ENCODE results near the gene MAGEA2B.
"Not testable (repeated sequence)": the region's sequence is repeated elsewhere in the genome, so short reads cannot be mapped to it uniquely, and the experiment has no call there.

MAGEA2B gene, protein sequence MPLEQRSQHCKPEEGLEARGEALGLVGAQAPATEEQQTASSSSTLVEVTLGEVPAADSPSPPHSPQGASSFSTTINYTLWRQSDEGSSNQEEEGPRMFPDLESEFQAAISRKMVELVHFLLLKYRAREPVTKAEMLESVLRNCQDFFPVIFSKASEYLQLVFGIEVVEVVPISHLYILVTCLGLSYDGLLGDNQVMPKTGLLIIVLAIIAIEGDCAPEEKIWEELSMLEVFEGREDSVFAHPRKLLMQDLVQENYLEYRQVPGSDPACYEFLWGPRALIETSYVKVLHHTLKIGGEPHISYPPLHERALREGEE

DNA sequence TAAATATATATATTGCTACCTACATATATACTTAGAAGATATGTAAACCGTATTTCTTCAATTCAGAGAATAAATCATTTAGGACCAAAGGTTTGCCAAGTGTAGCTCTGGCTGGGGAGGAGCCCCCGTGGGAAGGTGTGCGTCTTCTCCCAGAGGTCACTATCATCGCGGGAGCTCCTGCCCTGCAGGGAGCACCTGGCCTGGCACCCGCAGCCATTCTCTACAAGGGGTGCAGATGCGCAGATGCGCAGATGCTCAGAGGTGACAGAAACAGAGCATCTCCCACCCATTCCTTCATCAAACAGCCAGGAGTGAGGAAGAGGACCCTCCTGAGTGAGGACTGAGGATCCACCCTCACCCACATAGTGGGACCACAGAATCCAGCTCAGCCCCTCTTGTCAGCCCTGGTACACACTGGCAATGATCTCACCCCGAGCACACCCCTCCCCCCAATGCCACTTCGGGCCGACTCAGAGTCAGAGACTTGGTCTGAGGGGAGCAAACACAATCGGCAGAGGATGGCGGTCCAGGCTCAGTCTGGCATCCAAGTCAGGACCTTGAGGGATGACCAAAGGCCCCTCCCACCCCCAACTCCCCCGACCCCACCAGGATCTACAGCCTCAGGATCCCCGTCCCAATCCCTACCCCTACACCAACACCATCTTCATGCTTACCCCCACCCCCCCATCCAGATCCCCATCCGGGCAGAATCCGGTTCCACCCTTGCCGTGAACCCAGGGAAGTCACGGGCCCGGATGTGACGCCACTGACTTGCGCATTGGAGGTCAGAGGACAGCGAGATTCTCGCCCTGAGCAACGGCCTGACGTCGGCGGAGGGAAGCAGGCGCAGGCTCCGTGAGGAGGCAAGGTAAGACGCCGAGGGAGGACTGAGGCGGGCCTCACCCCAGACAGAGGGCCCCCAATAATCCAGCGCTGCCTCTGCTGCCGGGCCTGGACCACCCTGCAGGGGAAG lies at the start of gene MAGEA2B:
MAGEA2B (plus strand) TSS at position 814 of the 973 bp plus-strand sequence. CDS start 2,479 bp downstream, outside the sequence.
- DNase-seq = not testable (repeated sequence)

DNA sequence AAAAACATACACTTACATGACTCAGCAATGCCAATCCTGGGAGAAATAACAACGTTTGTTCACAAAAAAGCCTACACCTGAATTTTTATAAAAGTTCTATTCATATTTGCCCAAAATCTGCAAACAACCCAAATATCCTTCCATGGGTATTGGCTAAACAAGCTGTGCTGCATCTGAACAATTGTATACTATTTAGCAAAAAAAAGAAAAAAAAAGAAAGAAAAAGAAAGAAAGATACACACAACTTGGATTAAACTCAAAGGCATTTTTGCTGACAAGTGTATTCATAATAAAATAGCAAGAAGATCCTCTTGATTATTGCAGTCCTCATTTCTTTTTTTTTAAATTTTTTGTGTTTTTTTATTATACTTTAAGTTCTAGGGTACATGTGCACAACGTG lies 40.3 kb upstream of the MAGEA2B start:
- DNase-seq = no peak

DNA sequence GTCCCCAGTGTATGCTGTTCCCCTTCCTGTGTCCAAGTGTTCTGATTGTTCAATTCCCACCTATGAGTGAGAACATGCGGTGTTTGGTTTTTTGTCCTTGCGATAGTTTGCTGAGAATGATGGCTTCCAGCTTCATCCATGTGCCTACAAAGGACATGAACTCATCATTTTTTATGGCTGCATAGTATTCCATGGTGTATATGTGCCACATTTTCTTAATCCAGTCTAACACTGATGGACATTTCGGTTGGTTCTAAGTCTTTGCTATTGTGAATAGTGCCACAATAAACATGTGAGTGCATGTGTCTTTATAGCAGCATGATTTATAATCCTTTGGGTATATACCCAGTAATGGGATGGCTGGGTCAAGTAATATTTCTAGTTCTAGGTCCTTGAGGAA lies 39.8 kb upstream of the MAGEA2B start:
- not testable (repeated sequence) for DNase-seq

DNA sequence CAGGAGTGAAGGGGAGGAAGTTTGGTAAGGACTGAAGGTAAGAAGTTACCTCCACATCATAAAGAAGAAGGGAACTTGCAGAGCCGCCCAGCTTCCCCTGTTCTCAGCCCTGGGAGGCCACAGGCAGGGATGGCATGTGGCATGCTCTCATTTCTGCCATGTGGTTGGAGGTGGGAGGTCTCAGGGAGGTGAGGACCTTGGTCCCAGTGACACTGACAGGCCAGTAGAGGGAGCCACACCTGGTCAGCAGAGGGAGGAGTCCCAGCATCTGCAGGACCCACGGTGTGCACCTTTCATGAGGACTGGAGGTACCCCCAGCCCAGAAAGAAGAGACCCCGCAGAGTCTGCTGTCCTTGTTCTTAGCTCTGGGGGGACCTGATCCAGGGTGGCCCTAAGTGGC lies 33.4 kb upstream of the MAGEA2B start:
- not testable (repeated sequence) for DNase-seq

DNA sequence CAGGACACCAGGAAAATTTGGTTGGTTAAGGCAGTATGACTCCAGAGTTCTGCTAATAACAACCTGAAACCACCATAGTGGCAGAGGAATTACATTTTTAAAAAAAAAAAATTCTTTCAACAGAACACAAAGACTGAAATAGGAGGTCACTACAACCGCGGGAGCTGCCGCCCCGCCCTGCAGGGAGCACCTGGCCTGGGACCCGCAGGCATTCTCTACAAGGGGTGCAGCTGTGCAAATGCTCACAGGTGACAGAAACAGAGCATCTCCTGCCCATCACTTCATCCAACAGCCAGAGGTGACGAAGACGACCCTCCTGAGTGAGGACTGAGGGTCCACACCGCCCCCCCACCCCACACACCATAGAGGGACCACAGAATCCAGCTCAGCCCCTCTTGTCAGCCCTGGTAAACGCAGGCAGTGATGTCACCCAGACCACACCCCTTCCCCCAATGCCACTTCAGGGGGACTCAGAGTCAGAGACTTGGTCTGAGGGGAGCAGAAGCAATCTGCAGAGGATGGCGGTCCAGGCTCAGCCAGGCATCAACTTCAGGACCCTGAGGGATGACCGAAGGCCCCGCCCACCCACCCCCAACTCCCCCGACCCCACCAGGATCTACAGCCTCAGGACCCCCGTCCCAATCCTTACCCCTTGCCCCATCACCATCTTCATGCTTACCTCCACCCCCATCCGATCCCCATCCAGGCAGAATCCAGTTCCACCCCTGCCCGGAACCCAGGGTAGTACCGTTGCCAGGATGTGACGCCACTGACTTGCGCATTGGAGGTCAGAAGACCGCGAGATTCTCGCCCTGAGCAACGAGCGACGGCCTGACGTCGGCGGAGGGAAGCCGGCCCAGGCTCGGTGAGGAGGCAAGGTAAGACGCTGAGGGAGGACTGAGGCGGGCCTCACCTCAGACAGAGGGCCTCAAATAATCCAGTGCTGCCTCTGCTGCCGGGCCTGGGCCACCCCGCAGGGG lies 16.2 kb upstream of the MAGEA2B start, which contains the start of gene MAGEA3:
MAGEA3 (plus strand) TSS at position 843 of the 980 bp plus-strand sequence. CDS start 2,039 bp downstream, outside the sequence.
- DNase-seq = not testable (repeated sequence)

- DNase-seq = not testable (repeated sequence)
Observed at GRCh38 chrX:152700390-152700789, 14.0 kb upstream of the MAGEA2B start.

- not testable (repeated sequence) for DNase-seq
Observed at GRCh38 chrX:152706500-152706899, 7.9 kb upstream of the MAGEA2B start.

- not testable (repeated sequence) for DNase-seq
Observed at GRCh38 chrX:152709173-152709572, 5.3 kb upstream of the MAGEA2B start, which contains the start of gene CSAG2. Gene CSAG2, minus strand, starts transcription at chrX:152709273. Its CDS starts 161 bp downstream, at chrX:152709112.

- DNase-seq = not testable (repeated sequence)
Observed at GRCh38 chrX:152713195-152713594, 1.2 kb upstream of the MAGEA2B start.

- DNase-seq = no peak
Observed at GRCh38 chrX:152725409-152725808, 11.0 kb downstream of the MAGEA2B start.

DNA sequence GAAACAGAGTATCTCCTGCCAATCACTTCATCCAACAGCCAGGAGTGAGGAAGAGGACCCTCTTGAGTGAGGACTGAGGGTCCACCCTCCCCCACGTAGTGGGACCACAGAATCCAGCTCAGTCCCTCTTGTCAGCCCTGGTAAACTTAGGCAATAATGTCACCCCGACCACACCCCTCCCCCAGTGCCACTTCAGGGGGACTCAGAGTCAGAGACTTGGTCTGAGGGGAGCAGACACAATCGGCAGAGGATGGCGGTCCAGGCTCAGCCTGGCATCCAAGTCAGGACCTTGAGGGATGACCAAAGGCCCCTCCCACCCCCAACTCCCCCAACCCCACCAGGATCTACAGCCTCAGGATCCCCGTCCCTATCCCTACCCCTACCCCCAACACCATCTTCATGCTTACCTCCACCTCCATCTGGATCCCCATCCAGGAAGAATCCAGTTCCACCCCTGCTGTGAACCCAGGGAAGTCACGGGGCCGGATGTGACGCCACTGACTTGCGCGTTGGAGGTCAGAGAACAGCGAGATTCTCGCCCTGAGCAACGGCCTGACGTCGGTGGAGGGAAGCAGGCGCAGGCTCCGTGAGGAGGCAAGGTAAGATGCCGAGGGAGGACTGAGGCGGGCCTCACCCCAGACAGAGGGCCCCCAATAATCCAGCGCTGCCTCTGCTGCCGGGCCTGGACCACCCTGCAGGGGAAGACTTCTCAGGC lies 19.0 kb downstream of the MAGEA2B start, which contains the start of the genes CSAG1 and MAGEA12:
CSAG1 (minus strand) TSS at position 461 of the 715 bp plus-strand sequence. CDS start 1,261 bp downstream, outside the sequence.
MAGEA12 (plus strand) TSS at position 497 of the 715 bp plus-strand sequence. CDS start 2,405 bp downstream, outside the sequence.
- DNase-seq = no peak

DNA sequence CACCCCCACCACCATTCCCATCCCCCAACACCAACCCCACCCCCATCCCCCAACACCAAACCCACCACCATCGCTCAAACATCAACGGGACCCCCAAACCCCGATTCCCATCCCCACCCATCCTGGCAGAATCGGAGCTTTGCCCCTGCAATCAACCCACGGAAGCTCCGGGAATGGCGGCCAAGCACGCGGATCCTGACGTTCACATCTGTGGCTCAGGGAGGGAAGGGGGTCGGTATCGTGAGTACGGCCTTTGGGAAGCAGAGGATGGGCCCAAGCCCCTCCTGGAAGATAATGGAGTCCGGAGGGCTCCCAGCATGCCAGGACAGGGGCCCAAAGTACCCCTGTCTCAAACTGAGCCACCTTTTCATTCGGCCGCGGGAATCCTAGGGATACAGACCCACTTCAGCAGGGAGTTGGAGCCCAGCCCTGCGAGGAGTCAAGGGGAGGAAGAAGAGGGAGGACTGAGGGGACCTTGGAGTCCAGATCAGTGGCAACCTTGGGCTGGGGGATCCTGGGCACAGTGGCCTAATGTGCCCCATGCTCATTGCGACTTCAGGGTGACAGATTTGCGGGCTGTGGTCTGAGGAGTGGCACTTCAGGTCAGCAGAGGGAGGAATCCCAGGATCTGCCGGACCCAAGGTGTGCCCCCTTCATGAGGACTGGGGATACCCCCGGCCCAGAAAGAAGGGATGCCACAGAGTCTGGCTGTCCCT lies 19.9 kb downstream of the MAGEA2B start:
- DNase-seq = not testable (repeated sequence)

- DNase-seq = no peak
Observed at GRCh38 chrX:152735101-152735500, 20.7 kb downstream of the MAGEA2B start.

GRCh38 chrX:152735860-152736511 lies 21.6 kb downstream of the MAGEA2B start:
- DNase-seq = no peak

GRCh38 chrX:152736528-152736927 lies 22.1 kb downstream of the MAGEA2B start:
- DNase-seq = not testable (repeated sequence)

DNA sequence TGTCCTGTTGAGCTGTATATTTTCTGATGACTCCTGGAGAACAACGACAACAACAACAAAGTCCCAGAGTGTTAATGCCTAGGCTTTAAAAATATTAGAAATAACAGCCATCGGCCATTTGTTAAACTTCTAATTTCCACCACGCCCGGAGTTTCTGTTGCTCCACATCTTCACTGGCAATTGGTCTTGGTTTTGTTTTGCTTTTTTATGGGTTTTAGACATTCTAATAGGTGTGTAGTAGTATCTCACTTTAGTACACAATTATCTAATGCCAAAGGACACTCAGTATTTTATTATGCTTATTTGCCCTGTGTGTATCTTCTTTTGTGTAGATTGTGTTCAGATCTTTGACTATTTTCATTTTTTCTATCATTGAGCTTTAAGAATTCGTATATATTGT lies 24.1 kb downstream of the MAGEA2B start:
- DNase-seq = no peak

- DNase-seq = not testable (repeated sequence)
Observed at GRCh38 chrX:152753686-152754650, 39.5 kb downstream of the MAGEA2B start, which contains the start of gene MAGEA2. Gene MAGEA2, minus strand, starts transcription at chrX:152753842. Its CDS starts 2,479 bp downstream, at chrX:152751363.

DNA sequence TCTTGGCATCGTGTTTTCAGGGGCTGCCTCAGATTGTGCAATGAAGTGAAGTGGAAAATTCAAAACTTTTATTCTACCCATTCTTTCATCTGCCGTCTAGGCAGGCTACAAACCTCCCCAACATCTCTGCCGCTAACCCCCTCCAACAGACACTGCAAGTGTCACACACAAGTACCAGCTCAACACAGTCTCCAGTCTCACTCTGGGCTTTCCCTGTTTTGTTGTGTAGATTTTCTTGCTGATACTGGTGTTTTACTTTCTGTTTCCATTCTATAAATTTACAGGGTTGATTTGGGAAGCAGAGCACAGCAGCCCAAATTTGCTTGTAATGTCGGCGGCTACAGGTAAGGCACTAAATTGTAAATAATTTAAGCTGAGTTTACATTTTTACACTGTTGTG lies 40.4 kb downstream of the MAGEA2B start:
- DNase-seq = not testable (repeated sequence)
